GM19240 (cell line): Measurements from ENCODE around the gene ZNF638.

Experiments used
- DNase-seq: peaks from one replicate; pipeline ENCODE4 v3.0.0; 2011; ENCODE audit warnings: low spot score; ENCODE audit not compliant: insufficient read length

ZNF638 gene

GRCh38 chr2:71336384-71336783 lies 4.8 kb downstream of the ZNF638 start:
- no peak for DNase-seq

GRCh38 chr2:71336802-71337201 lies 5.2 kb downstream of the ZNF638 start:
- no peak for DNase-seq

GRCh38 chr2:71337776-71338175 lies 6.2 kb downstream of the ZNF638 start:
- DNase-seq, result no peak

GRCh38 chr2:71339685-71340084 lies 8.1 kb downstream of the ZNF638 start:
- no peak for DNase-seq

- no peak for DNase-seq
Measured at GRCh38 chr2:71340176-71340575, 8.6 kb downstream of the ZNF638 start.

- DNase-seq, result no peak
Measured at GRCh38 chr2:71341645-71342044, 10.1 kb downstream of the ZNF638 start.

- DNase-seq, result no peak
Measured at GRCh38 chr2:71346065-71346464, 14.5 kb downstream of the ZNF638 start.

- no peak for DNase-seq
Measured at GRCh38 chr2:71347517-71347916, 15.9 kb downstream of the ZNF638 start.

GRCh38 chr2:71348302-71348701 lies 16.7 kb downstream of the ZNF638 start:
- DNase-seq, result no peak

GRCh38 chr2:71353248-71353647 lies 21.7 kb downstream of the ZNF638 start:
- DNase-seq, result no peak

GRCh38 chr2:71358931-71359671 lies 27.5 kb downstream of the ZNF638 start:
- DNase-seq, result no peak

GRCh38 chr2:71360434-71360975 lies 28.9 kb downstream of the ZNF638 start:
- DNase-seq, result no peak

GRCh38 chr2:71361631-71362030 lies 30.0 kb downstream of the ZNF638 start:
- DNase-seq, result no peak

- no peak for DNase-seq
Measured at GRCh38 chr2:71362447-71362846, 30.9 kb downstream of the ZNF638 start.

GRCh38 chr2:71370015-71370414 lies 38.4 kb downstream of the ZNF638 start:
- DNase-seq, result no peak

GRCh38 chr2:71372042-71372441 lies 40.5 kb downstream of the ZNF638 start:
- no peak for DNase-seq

GRCh38 chr2:71379086-71379485 lies 47.5 kb downstream of the ZNF638 start:
- no peak for DNase-seq

- no peak for DNase-seq
Measured at GRCh38 chr2:71380665-71381064, 49.1 kb downstream of the ZNF638 start.

GRCh38 chr2:71385012-71385411 lies 53.4 kb downstream of the ZNF638 start:
- DNase-seq, result no peak

- DNase-seq, result no peak
Measured at GRCh38 chr2:71388214-71388613, 56.6 kb downstream of the ZNF638 start.

GRCh38 chr2:71389384-71390072 lies 57.9 kb downstream of the ZNF638 start:
- DNase-seq, result no peak

- no peak for DNase-seq
Measured at GRCh38 chr2:71393216-71393615, 61.6 kb downstream of the ZNF638 start.

- no peak for DNase-seq
Measured at GRCh38 chr2:71395471-71395870, 63.9 kb downstream of the ZNF638 start.
